ENCODE measurements around the gene SLC29A1.
A peak's percentile ranks its signal among the peaks of the same experiment; 100 is the strongest.

DNA sequence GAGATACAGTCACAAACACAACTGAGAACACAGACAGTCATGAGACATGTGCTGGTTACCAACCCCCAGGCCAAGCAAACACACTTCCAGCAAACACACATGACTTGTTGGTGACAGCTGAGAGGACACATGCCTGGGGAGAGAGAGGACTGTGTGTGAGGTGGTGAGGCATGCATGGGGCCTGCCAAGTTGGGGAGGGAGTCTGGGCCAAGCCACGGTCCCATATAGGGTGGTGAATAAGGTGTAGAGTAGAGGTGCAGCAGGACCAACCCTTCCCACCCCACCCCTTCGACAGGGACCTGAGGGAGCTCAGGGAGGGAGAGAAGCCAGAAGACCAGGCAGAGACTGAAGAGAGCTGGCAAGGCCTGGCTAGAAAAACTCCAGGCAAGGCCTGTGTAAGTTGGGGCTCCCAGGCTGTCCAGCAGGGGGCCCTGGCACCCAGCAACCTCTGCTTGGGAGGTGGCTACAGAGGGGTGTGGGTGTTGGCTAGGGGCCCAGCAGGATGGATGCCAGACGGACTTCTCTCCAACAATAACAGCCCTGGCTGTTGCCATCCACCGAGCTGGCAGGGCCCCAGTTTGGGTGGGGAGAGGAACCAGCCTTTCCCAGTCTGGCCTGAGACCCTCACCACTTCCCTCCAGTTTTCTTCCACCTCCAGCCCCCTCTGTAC lies 2.0 kb upstream of the SLC29A1 start:
- TF ChIP-seq CTCF (IDR thresholded peaks at IDR 0.05) = peak; percentile 84 to 93 (median 90)
- TF ChIP-seq EP300 (IDR thresholded peaks at IDR 0.05) = peak in 2 of 4 donors; percentile 28 to 67
- no peak for TF ChIP-seq POLR2A (IDR thresholded peaks at IDR 0.05)
